IPS DF 6.9 (cell line): Measurements from ENCODE around the gene OPALIN.

Experiments
- DNase-seq: peaks from one replicate; pipeline ENCODE4 v3.0.0-alpha.2; 2013; ENCODE audit warnings: low read depth, low spot score
- H3K27ac ChIP-seq: one replicate; pipeline ENCODE4 v1.5.1; 2013; ENCODE audit warnings: low read length, control low read depth
- H3K27me3 ChIP-seq: 2 replicates; pipeline ENCODE4 v1.6.1; 2013; ENCODE audit warnings: mild to moderate bottlenecking, low read length; ENCODE audit not compliant: control insufficient read depth, insufficient read depth
- H3K36me3 ChIP-seq: 2 replicates; pipeline ENCODE4 v1.6.1; 2013; ENCODE audit warnings: low read length; ENCODE audit not compliant: control insufficient read depth, insufficient read depth
- H3K4me1 ChIP-seq: 2 replicates; pipeline ENCODE4 v1.6.1; 2013; ENCODE audit warnings: low read length; ENCODE audit not compliant: control insufficient read depth, insufficient read depth
- H3K4me3 ChIP-seq: 2 replicates; pipeline ENCODE4 v1.5.1; 2013; ENCODE audit warnings: mild to moderate bottlenecking, low read length
- H3K9me3 ChIP-seq: 2 replicates; pipeline ENCODE4 v1.6.1; 2013; ENCODE audit warnings: low read length, inconsistent platforms; ENCODE audit not compliant: control insufficient read depth, insufficient read depth
- WGBS: extraction: QIAGEN DNeasy Blood & Tissue Kit; methylation state at CpG from one replicate; pipeline ENCODE4 v1.1.7; 2013; ENCODE audit warnings: mixed read lengths, missing lambda C conversion rate; ENCODE audit not compliant: insufficient read length, insufficient coverage; 5-methylcytosine and 5-hydroxymethylcytosine counted together

Gene OPALIN

GRCh38 chr10:96390460-96390864 lies 31.7 kb upstream of the OPALIN start:
- Histone ChIP-seq H3K27me3 (no peaks in the 10 kb centered on the region), H3K4me1 (no peaks in the 10 kb centered on the region), H3K9me3 (no peaks in the 10 kb centered on the region), H3K4me3 (no peak overlapping the region), H3K27ac (no peak overlapping the region), H3K36me3 (no peaks in the 10 kb centered on the region)
- WGBS: no CpG with 5 or more reads among the region's 7 CpGs
- DNase-seq: no peak

- Histone ChIP-seq H3K27ac (no peak overlapping the region), H3K4me3 (no peak overlapping the region), H3K36me3 (no peaks in the 10 kb centered on the region), H3K4me1 (no peaks in the 10 kb centered on the region), H3K27me3 (no peaks in the 10 kb centered on the region), H3K9me3 (no peaks in the 10 kb centered on the region)
- no CpG with 5 or more reads among the region's 5 CpGs for WGBS
- no peak for DNase-seq
Observed at GRCh38 chr10:96389785-96390184, 31.0 kb upstream of the OPALIN start.

- Histone ChIP-seq H3K4me3 (no peak overlapping the region), H3K27ac (no peak overlapping the region), H3K4me1 (no peaks in the 10 kb centered on the region), H3K9me3 (no peaks in the 10 kb centered on the region), H3K27me3 (no peaks in the 10 kb centered on the region), H3K36me3 (no peaks in the 10 kb centered on the region)
- no CpG with 5 or more reads among the region's 7 CpGs for WGBS
- no peak for DNase-seq
Observed at GRCh38 chr10:96387601-96388000, 28.8 kb upstream of the OPALIN start.

- no peaks in the 10 kb centered on the region for H3K9me3 ChIP-seq
- no peak overlapping the region for H3K27ac ChIP-seq
- no peaks in the 10 kb centered on the region for H3K27me3 ChIP-seq
- H3K4me3 ChIP-seq: no peak overlapping the region
- H3K4me1 ChIP-seq: no peaks in the 10 kb centered on the region
- no CpG with 5 or more reads among the region's 2 CpGs for WGBS
- DNase-seq: no peak
- no peaks in the 10 kb centered on the region for H3K36me3 ChIP-seq
Observed at GRCh38 chr10:96387161-96387560, 28.4 kb upstream of the OPALIN start.

- H3K27me3 ChIP-seq: no peaks in the 10 kb centered on the region
- H3K36me3 ChIP-seq: no peaks in the 10 kb centered on the region
- no peak overlapping the region for H3K27ac ChIP-seq
- H3K4me1 ChIP-seq: no peaks in the 10 kb centered on the region; the same call in 1 of the 2 replicates
- H3K4me3 ChIP-seq: no peak overlapping the region
- DNase-seq: no peak
- no peaks in the 10 kb centered on the region for H3K9me3 ChIP-seq
- WGBS: no CpG with 5 or more reads among the region's 25 CpGs
Observed at GRCh38 chr10:96384506-96384905, 25.7 kb upstream of the OPALIN start.

- H3K27me3 ChIP-seq: no peaks in the 10 kb centered on the region
- H3K4me3 ChIP-seq: no peak overlapping the region
- H3K4me1 ChIP-seq: no peaks in the 10 kb centered on the region; the same call in 1 of the 2 replicates
- WGBS: no CpG with 5 or more reads among the region's 7 CpGs
- DNase-seq: no peak
- no peaks in the 10 kb centered on the region for H3K36me3 ChIP-seq
- H3K9me3 ChIP-seq: no peaks in the 10 kb centered on the region
- no peak overlapping the region for H3K27ac ChIP-seq
Observed at GRCh38 chr10:96380821-96381220, 22.0 kb upstream of the OPALIN start.

GRCh38 chr10:96379758-96380157 lies 21.0 kb upstream of the OPALIN start:
- Histone ChIP-seq H3K27ac (no peak overlapping the region), H3K27me3 (no peaks in the 10 kb centered on the region), H3K4me3 (no peak overlapping the region), H3K4me1 (peaks cover 3% of the 10 kb centered on the region), H3K36me3 (no peaks in the 10 kb centered on the region), H3K9me3 (no peaks in the 10 kb centered on the region)
- no CpG with 5 or more reads among the region's 8 CpGs for WGBS
- DNase-seq: no peak

GRCh38 chr10:96378741-96379140 lies 19.9 kb upstream of the OPALIN start:
- no peaks in the 10 kb centered on the region for H3K27me3 ChIP-seq
- no peak overlapping the region for H3K4me3 ChIP-seq
- H3K36me3 ChIP-seq: no peaks in the 10 kb centered on the region
- no peak for DNase-seq
- H3K27ac ChIP-seq: no peak overlapping the region
- no peaks in the 10 kb centered on the region for H3K9me3 ChIP-seq
- no CpG with 5 or more reads among the region's 15 CpGs for WGBS
- peaks cover 5% of the 10 kb centered on the region for H3K4me1 ChIP-seq

- peaks cover 5% of the 10 kb centered on the region for H3K4me1 ChIP-seq
- H3K4me3 ChIP-seq: no peak overlapping the region
- no peaks in the 10 kb centered on the region for H3K27me3 ChIP-seq
- no CpG with 5 or more reads among the region's 6 CpGs for WGBS
- DNase-seq: no peak
- no peak overlapping the region for H3K27ac ChIP-seq
- H3K36me3 ChIP-seq: no peaks in the 10 kb centered on the region
- H3K9me3 ChIP-seq: no peaks in the 10 kb centered on the region
Observed at GRCh38 chr10:96377816-96378294, 19.1 kb upstream of the OPALIN start.

GRCh38 chr10:96376483-96376882 lies 17.7 kb upstream of the OPALIN start:
- H3K27ac ChIP-seq: no peak overlapping the region
- H3K27me3 ChIP-seq: no peaks in the 10 kb centered on the region
- peaks cover 5% of the 10 kb centered on the region for H3K4me1 ChIP-seq
- WGBS: no CpG with 5 or more reads among the region's 7 CpGs
- H3K4me3 ChIP-seq: no peak overlapping the region
- H3K36me3 ChIP-seq: no peaks in the 10 kb centered on the region
- DNase-seq: no peak
- no peaks in the 10 kb centered on the region for H3K9me3 ChIP-seq

GRCh38 chr10:96374985-96375830 lies 16.4 kb upstream of the OPALIN start:
- no CpG with 5 or more reads among the region's 36 CpGs for WGBS
- peak; percentile 76 for DNase-seq
- no peak overlapping the region for H3K27ac ChIP-seq
- no peaks in the 10 kb centered on the region for H3K9me3 ChIP-seq
- H3K4me1 ChIP-seq: peaks cover 5% of the 10 kb centered on the region
- H3K36me3 ChIP-seq: no peaks in the 10 kb centered on the region
- no peaks in the 10 kb centered on the region for H3K27me3 ChIP-seq
- peak overlapping the region; percentile 23; the same call in 1 of the 2 replicates for H3K4me3 ChIP-seq
